NT2/D1 (cell line): ENCODE results near the gene ADA.

ENCODE experiments used
- YY1 ChIP-seq: IDR thresholded peaks from 2 replicates; pipeline ENCODE4 v1.6.1; 2011; ENCODE audit not compliant: insufficient read length, insufficient read depth
- ZNF274 ChIP-seq: IDR thresholded peaks from 2 replicates; pipeline ENCODE4 v1.6.1; 2011; ENCODE audit warnings: mild to moderate bottlenecking, low read depth, low read length

DNA sequence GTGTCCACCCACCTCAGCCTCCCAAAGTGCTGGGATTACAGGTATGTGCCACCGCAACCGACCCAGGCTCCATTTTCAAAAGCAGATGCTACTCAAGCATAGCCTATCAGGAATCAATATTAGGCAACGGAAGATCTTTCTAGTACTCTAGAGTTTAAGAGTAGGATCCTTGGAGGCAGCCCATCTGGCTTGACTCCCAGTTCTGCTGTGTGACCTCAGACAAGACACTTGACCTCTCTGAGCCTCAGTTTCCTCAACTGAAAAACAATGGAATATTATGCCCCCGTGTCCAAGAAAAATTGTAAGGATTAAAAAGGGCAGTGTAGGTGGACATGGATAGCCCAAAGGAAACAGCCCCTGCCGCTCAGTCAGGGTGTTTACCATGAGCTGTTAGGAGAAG is 14.5 kb downstream of the ADA start:
- no peak for TF ChIP-seq ZNF274
- no peak for TF ChIP-seq YY1
